NCI-H446 treated with DMSO at 0.1 percent for 48 hours (cell line): ENCODE measurements around the gene MYL10.

ENCODE experiments used
- DNase-seq: peaks from one replicate; lab custom pipeline; 2025; lab: John Stamatoyannopoulos, UW

Gene MYL10

DNA sequence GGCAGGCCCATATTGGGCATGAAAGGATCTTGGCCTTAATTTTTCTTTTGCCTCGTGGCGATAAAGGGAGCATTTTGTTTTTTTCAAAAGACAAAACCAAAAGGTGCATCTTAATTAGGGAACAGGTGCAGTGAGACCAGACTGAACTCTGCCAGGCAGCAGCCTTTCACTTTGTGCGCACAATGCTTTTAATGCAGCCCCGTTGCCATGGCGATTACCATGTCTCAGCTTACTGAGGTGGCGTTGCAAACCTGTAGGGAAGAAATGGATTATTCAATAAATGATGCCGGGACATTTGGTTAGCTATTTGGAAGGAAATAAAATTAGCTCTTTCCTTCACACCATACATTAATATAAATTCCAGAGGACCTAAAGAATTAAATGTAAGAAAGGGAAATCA is 61.9 kb downstream of the MYL10 start:
- DNase-seq, result no peak

DNA sequence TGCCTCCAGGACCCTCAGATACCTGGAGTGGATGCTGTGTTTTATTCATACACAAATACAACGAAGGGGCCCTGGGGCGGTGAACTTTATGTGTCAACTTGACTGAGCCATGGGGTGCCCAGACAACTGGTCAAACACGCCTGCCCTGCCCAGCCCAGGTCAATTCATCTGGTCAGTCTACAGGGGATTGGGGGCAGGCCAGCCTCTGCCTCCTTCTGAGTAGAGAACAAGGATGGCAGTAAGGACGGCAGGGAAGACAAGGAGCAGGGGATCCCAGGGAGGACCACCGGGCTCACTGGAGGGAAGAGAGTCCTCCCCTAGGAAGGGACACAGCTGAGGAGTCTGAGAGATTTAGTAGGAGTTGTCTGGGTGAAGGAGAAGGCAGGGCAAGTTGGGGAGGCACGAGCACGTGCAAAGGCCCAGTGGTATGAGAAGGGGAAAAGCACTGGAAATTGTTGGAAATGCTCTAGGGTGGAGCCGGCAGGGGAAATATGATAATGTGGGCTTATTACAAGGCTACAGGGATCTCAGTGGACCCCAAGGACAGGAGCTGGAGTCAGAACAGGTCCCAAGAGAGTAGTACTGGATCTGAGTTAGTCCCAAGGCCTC is 63.4 kb downstream of the MYL10 start:
- no peak for DNase-seq

DNA sequence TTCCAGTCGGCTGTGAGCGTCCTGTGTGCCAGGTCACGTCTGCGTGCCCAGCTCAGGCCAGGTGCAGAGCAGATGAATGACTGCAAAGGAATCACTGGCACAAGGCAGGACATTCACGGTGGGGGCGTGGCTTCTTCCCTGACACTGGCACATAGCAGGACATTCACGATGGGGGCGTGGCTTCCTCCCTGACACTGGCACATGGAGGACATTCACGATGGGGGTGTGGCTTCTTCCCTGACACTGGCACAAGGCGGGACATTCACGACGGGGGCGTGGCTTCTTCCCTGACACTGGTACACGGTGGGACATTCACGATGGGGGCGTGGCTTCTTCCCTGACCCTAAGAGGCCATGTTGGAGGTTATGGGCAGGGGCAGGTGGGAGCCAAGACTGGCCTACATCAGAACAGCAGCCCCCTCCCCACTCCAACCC is 64.3 kb downstream of the MYL10 start:
- no peak for DNase-seq

DNA sequence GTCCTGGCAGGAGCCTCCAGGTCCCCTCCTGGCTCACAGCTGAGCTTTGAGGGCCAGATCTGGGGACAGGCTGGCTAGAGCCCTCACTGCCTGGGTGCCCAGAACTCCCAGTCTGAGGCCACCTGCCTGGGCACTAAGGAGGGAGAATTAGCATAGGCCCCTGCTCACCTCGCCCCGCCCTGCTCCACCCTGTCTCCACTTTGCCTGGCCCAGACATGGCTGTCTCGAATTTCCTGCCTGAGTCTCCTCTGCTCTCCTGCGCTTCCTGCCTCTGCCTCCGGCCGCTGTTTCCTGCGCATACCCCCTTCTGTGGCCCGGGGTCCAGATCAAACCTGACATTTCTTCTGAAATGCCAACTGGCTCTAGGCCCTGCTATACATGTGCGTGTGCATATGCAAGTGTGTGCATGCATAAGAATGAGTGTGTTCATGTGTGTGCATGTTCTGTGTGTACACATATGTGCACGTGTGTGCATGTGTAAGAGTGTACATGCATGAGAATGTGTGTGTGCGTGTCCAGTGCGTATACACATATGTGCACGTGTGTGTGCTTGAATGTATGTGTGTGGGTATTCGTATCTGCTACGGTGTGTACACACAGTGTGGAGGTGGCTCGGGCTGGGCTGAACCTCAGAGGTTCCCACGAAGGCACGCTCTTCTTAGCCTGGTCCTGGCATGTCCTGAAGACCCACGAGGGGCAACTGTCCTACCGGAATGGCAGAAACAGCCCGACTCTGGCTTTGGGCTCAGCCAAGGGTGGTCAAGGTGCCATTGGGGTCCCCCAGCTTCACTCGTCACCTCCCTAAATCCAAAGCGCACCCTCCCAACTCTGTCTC is 64.9 kb downstream of the MYL10 start:
- DNase-seq, result no peak
